ENCODE measurements around the gene PI4KA.
A peak's percentile ranks its signal among the peaks of the same experiment; 100 is the strongest.
"Not testable (repeated sequence)": the region's sequence is repeated elsewhere in the genome, so short reads cannot be mapped to it uniquely, and the experiment has no call there.

The PI4KA gene

GRCh38 chr22:20720692-20721408 is 137.8 kb downstream of the PI4KA start:
- TF ChIP-seq MAX (IDR thresholded peaks at IDR 0.05; ENCODE audit: low read depth, low read length) (no peak), MYC (IDR thresholded peaks at IDR 0.05; ENCODE audit: low read depth, low read length) (no peak), CTCF (IDR thresholded peaks at IDR 0.05; ENCODE audit: low read depth, low read length) (no peak), POLR2A (IDR thresholded peaks at IDR 0.05; ENCODE audit: extremely low read depth, insufficient read length) (no peak)
- no peak overlapping the region for H3K4me3 ChIP-seq (ENCODE audit: low read depth, low read length)
- no peak for DNase-seq (ENCODE audit: low read depth)

GRCh38 chr22:20718727-20719126 is 139.9 kb downstream of the PI4KA start:
- not testable (repeated sequence) for DNase-seq (ENCODE audit: low read depth); H3K4me3 ChIP-seq (ENCODE audit: low read depth, low read length)

GRCh38 chr22:20717981-20718380 is 140.6 kb downstream of the PI4KA start:
- not testable (repeated sequence) for DNase-seq (ENCODE audit: low read depth); H3K4me3 ChIP-seq (ENCODE audit: low read depth, low read length)

GRCh38 chr22:20717213-20717866 is 141.3 kb downstream of the PI4KA start:
- DNase-seq (ENCODE audit: low read depth); H3K4me3 ChIP-seq (ENCODE audit: low read depth, low read length): not testable (repeated sequence)

GRCh38 chr22:20713116-20713515 is 145.5 kb downstream of the PI4KA start:
- H3K4me3 ChIP-seq (ENCODE audit: low read depth, low read length); DNase-seq (ENCODE audit: low read depth): not testable (repeated sequence)

- not testable (repeated sequence) for DNase-seq (ENCODE audit: low read depth); H3K4me3 ChIP-seq (ENCODE audit: low read depth, low read length)
Measured at GRCh38 chr22:20709966-20710365, 148.6 kb downstream of the PI4KA start.

GRCh38 chr22:20707549-20708118 is 151.0 kb downstream of the PI4KA start:
- DNase-seq (ENCODE audit: low read depth); H3K4me3 ChIP-seq (ENCODE audit: low read depth, low read length): not testable (repeated sequence)

GRCh38 chr22:20703816-20704609 is 154.6 kb downstream of the PI4KA start:
- not testable (repeated sequence) for DNase-seq (ENCODE audit: low read depth); H3K4me3 ChIP-seq (ENCODE audit: low read depth, low read length)

GRCh38 chr22:20703414-20703806 is 155.2 kb downstream of the PI4KA start:
- H3K4me3 ChIP-seq (ENCODE audit: low read depth, low read length); DNase-seq (ENCODE audit: low read depth): not testable (repeated sequence)

GRCh38 chr22:20702546-20703413 is 155.8 kb downstream of the PI4KA start:
- peak overlapping the region; percentile 49 for H3K4me3 ChIP-seq (ENCODE audit: low read depth, low read length)
- peak; percentile 87 for DNase-seq (ENCODE audit: low read depth)
- peak; percentile 32 for TF ChIP-seq POLR2A (IDR thresholded peaks at IDR 0.05; ENCODE audit: extremely low read depth, insufficient read length)

GRCh38 chr22:20702175-20702545 is 156.5 kb downstream of the PI4KA start:
- peak overlapping the region; percentile 44 for H3K4me3 ChIP-seq (ENCODE audit: low read depth, low read length)
- DNase-seq (ENCODE audit: low read depth): not testable (repeated sequence)

- DNase-seq (ENCODE audit: low read depth): not testable (repeated sequence)
- peak overlapping the region; percentile 47 for H3K4me3 ChIP-seq (ENCODE audit: low read depth, low read length)
Measured at GRCh38 chr22:20701680-20702136, 156.9 kb downstream of the PI4KA start.

GRCh38 chr22:20700347-20700746 is 158.3 kb downstream of the PI4KA start:
- DNase-seq (ENCODE audit: low read depth): not testable (repeated sequence)

GRCh38 chr22:20699856-20700255 is 158.8 kb downstream of the PI4KA start:
- not testable (repeated sequence) for DNase-seq (ENCODE audit: low read depth); H3K4me3 ChIP-seq (ENCODE audit: low read depth, low read length)

More at GRCh38 chr22:20700347-20700746, 158.3 kb downstream of the PI4KA start:
- not testable (repeated sequence) for H3K4me3 ChIP-seq (ENCODE audit: low read depth, low read length)

All from NB4 (cell line).